ENCODE results near the gene BMP7.
"Not testable (repeated sequence)": the region's sequence is repeated elsewhere in the genome, so short reads cannot be mapped to it uniquely, and the experiment has no call there.

BMP7 gene

DNA sequence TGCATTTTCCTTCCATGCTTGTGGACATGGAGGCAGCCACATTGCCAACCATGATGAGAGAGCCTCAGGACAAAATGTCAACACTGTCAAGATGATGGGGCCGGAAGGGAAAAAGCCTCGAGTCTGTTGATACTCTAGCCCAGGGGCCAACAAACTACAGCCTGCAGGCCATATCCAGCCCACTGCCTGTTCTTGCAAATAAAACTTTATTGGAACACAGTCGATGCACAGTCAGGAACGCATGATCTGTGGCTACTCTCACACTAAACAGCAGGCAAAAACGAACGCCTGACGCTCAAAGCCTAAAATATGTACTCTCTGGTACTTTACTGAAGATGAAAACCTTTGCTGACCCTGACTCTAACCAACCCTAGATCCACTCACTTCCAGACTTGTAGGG lies 72.3 kb downstream of the BMP7 start:
- no peak for DNase-seq (ENCODE audit: low spot score)

DNA sequence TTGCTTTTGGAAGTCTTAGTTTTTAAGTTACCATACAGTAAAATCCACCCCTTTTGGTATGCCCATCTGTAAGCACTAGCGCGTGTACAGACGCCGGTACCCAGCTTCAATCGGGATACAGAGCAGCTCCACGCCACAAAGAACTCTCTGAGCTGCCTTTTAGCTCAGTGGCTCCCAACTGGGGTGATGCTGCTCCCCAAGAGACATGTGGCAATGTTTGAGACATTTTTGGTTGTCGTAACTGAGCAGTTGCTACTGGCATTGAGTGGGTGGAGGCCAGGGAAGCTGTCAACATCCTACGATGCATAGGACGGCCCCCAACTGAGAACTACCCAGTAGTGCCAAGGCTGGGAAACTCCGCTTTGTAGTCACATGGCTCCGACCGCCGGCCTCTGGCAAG lies 73.3 kb downstream of the BMP7 start:
- no peak for DNase-seq (ENCODE audit: low spot score)

DNA sequence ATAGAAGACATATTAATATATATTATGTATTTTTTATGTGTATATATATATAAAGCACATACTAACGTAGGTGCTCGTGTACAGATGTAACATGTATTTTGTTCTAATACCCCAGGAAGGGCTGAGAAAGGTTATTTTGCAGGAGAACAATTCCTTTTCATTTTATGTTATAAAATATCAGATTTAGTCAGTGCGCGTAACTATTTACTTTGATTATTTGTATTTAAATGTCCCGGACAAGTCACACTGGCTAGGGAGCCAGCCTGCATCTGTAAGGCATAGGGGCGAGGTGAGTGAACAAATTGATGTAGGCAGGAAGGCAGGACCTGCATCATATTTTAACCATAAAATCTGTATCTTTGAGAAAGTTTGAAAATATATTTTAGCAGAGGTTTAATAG lies 74.1 kb downstream of the BMP7 start:
- DNase-seq (ENCODE audit: low spot score), result no peak

DNA sequence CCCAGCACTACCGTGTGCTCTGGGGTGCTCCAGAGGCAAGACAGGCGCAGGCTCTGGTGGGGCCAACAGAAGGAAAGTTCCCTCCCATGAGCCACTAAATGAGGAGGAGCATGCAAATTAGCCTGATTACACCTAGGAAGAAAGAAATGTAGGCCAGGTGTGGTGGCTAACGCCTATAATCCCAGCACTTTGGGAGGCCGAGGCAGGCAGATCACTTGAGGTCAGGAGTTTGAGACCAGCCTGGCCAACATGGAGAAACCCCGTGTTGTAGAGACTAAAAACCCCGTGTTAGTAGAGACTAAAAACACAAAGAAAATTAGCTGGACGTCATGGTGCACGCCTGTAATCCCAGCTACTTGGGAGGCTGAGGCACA lies 75.2 kb downstream of the BMP7 start:
- not testable (repeated sequence) for DNase-seq (ENCODE audit: low spot score)

DNA sequence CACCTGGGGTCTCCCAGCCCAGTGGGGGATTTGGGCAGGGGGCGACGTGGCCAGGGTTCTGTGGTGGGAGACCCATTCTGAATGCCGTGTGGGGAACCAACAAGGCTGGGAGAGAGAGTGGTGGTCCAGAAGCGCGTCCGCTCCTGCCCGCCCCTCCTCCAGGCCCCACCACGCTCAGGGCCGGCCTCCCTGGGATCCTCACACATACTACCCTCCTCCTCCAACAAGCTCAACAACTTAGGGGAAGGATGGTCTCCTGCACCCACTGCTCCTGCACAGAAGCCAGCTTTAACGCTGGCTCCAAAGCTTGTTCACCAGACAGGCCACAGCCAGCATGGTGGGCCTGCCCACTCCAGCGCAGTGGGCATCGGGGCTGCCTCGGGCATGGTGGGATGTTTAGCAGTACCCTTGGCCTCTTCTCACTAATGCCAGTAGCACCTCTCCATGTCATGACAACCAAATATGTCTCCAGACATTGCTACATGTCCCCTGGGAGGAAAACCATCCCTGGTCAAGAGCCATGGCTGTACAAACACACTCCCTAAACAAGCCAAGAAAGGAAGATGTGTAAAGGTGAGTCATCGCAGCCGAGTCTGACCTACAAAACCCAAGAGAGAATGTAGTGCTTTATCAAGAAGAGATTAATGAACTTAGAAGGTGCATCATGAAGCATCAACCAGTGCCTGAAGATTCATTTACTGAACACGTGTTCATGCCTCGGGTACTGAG lies 75.7 kb downstream of the BMP7 start:
- DNase-seq (ENCODE audit: low spot score), result no peak

DNA sequence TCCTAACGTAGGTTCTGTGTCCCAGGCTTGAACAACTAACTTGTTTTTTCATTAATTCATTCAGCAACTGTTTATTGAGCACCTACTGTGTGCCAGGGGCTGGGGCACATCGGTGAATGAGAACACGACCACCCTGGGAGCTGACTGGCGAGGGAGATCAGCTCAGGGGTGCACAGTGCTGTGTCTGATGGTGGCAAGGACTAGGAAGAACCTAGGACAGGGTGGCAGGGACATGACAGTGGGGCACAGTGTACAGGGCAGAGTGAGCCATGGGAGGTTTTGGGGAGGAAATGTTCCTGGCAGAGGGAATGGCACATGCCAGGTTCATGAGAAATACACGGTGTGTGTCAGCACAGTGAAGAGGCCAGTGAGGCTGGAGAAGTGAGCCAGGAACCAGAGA lies 76.7 kb downstream of the BMP7 start:
- no peak for DNase-seq (ENCODE audit: low spot score)

DNA sequence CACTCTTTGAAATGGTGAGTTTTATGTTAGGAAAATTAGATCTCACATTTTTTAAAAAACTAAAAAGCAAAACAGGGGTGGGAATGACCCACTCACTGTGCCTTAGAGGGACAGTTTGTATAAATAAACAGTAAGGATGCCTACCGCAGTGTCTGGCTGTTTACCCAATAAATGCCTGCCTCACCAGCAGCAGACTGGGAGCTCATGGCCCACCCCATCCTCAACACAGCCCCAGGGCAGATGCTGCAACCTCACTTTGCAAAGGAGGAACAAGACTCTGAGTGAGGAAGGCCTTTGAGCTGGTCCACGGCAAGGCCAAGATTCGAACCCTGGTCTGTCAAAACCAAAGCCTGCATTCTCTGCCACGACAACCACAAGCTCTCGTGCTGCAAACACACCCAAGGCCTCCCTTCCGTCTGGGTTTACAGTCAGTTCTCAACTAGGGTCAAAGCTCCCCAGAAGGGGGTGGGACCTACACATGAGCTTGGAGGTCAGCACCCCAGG lies 77.8 kb downstream of the BMP7 start:
- DNase-seq (ENCODE audit: low spot score), result no peak

DNA sequence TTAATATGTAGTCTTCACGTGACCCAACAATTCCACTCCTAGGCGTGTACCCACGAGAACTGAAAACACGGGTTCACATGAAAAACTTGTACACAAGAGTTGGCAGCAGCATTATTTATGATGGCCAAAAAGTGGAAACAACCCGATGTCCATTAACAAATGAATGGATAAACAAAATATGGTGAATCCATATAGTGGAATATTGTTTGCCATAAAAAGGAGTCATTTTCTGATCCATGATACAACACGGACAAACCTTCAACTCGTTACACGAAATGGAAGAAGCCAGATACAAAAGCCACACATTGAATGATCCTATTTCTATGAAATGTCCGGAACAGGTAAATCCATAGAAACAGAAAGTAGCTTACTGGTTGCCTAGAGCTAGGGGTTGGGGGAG lies 78.4 kb downstream of the BMP7 start:
- DNase-seq (ENCODE audit: low spot score), result no peak

DNA sequence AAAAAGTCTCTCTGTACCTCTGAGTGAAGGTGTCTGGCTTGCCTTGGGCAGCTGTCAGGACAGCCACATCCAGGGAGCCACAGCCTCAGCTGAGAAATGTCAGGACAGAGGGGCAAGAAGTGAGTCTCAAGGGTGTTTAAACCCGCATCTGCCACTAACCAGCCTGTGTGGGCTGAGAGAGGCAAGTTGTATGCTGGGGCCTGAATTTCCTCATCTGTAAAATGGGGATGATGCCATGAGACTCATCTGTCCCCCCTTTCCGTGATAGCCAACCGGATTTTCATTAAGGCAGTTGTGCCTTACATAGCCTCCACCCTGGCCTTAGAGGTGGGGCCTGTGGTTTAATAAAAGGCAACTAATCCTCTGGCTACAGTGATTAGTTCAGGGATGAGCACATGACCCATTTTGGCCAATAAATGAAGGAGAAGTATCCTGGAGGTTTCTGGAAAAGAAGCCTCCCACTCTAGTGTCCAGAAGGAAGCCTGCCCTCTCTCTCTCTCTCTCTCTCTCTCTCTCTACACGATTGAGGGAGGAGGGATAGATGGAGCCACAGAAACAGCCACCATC lies 79.3 kb downstream of the BMP7 start:
- DNase-seq (ENCODE audit: low spot score), result no peak

DNA sequence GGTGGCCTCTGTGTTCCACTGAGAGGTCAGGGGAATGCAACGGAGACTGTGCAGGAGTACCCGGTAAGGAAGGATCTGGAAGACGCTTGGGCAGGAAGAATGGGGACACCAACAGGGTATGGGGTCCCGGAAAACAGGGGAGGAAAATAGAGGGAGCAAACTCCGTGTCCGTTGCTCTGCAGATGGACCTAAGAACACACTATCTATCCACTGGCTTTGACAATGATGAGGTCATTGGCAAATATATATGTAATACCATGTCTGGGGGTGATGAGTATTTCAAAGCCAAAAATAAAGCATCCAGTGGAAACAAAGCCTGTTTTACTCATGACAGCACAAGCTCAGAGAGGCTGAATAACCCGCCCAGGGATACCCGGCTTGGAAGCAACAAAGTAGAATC lies 80.2 kb downstream of the BMP7 start:
- DNase-seq (ENCODE audit: low spot score), result no peak

DNA sequence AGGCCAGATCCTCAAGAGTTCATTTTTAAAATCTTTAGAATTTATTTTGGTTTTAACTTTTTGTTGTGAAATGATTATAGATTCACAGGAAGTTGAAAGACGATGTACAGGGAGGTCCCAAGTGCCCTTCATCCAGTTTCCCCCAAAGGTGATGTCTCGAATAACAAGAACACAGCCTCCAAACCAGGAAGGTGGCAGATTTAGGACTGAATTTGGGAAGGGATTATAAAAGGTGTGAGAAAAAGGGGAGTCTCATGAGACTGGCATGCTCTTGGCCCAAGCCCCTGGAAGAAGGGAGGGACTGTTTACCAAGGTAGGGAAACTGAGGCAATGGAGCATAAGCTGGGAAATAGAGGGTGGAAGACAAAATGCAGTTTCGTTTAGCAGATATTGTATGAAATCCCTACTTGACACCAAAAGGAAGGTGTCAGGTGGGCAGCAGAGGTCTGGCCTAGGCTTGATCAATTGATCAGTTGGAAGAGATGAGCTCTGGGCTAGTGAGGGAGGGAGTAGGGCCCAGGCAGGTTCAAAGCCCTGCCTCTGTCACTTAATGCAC lies 81.2 kb downstream of the BMP7 start:
- DNase-seq (ENCODE audit: low spot score), result no peak

DNA sequence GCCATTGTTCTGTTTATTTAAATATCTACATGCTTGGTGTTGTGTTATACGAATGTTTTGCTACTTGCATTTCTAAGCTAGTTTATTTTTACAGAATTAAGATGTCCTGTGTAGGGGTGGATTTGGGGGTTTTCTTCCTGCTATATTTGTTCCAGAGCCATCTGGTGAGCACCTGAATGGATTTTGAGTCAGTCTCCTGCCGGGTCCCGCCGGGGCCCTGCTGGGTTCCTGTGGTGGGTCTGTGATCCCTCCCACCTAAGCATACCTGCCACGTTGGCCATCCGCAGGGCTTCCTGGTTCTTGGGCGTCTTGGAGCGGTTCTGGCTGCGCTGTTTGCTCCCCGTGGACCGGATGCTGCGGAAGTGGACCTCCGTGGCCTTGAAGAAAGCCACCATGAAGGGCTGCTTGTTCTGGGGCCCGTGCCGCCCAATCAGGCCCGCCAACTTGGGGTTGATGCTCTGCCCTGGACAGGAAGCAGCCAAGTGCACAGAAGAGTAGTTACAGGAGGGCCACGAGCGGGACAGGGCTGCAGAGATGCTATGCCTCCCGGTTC lies 82.9 kb downstream of the BMP7 start:
- no peak for DNase-seq (ENCODE audit: low spot score)

DNA sequence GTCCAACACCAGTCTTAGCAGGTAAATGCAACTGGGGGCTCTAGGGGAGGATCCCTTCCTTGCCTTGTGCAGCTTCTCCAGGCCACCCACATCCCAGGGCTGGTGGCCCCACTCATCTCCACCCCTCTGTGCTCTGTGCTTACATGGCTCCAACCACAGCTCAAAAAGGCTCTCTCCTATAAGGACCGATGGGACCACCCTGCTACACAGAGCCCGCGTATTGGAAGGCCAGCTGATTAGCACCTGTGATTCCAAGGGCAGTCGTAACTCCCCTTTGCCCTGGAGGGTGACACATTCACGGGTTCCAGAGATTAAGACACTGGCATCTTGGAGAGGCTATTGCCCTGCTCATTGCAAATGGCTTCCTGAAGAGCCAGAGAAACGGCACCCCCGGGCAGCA lies 84.8 kb downstream of the BMP7 start:
- DNase-seq (ENCODE audit: low spot score), result no peak

DNA sequence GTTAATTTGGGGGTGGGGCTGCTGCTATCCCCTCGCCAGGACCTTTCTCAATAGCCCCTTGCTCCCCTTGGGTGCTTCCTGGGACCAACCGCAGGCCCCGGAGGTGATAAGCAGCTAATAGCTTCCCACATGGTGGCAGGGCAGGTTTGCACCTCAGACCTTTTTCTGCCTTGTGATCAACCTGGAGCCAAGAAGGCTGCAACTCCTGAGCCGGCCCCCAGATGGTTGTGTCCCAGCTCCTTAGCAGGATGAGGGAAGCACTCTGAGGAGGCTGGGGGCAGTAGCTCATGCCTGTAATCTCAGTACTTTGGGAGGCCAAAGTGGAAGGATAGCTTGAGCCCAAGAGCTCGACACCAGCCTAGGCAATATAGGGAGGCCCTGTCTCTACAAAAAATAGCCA lies 85.5 kb downstream of the BMP7 start:
- DNase-seq (ENCODE audit: low spot score), result no peak

DNA sequence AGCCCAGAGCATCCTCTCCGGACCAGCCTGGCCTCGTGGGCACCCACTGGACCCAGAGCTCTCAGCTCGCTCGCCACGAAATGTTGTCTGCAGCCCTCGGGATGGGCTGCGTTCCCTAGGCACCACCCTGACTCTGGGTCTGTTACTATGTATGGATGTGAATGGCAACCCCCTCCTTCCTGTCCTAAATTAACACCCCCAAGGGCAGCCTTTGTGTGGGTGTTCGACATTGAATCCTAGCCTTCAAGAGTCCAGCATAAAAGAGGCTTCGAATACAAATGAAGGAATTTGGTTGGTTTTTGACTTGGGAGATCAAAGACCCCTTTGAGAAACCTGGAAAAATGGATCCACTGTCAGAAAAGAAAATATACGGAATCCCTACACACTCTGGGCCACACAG lies 86.1 kb downstream of the BMP7 start:
- DNase-seq (ENCODE audit: low spot score), result no peak

DNA sequence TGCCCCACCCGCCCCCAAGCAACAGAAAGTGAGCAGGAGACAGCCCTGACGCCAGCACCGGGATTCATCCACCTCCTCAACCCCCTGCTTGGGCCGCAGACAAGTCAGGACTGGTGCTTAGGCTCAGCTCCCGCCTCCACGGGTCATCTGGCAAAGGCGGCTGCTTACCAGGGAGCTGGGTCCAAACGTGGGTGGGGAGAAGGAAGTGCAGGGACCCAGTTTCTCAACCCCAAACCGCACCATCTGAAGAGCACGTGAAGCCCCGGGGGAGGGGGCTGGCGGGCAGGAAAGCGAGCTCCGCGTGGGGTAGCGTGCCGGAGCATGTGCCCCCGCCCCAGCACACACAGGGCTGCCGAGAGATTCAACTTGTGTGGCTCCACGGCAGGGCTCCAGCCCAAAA lies 87.2 kb downstream of the BMP7 start:
- no peak for DNase-seq (ENCODE audit: low spot score)

DNA sequence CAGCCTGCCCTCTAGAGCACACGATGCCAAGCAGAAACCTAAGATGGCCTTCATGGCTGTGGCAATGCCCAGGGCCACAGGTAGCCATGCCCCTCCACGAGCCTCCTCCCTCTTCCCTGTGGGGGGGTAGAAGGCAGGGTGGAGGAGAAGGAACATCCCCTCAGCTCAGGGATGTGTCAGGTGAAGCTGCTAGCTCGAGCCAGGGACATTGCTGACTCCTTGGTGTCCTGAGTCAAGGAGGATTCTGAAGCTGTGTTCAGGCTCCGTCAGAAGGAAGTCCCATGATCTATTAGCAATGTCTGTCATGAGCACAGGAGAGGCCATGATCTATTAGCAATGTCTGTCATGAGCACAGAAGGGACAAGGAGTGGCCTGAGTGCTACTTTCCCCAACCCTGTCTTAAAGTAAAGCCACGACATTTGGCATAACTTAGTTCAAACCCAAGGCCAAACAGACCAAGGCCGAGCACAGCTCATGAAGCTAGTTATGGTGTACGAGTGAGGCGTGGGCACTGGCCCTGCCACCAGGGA lies 87.8 kb downstream of the BMP7 start:
- no peak for DNase-seq (ENCODE audit: low spot score)

DNA sequence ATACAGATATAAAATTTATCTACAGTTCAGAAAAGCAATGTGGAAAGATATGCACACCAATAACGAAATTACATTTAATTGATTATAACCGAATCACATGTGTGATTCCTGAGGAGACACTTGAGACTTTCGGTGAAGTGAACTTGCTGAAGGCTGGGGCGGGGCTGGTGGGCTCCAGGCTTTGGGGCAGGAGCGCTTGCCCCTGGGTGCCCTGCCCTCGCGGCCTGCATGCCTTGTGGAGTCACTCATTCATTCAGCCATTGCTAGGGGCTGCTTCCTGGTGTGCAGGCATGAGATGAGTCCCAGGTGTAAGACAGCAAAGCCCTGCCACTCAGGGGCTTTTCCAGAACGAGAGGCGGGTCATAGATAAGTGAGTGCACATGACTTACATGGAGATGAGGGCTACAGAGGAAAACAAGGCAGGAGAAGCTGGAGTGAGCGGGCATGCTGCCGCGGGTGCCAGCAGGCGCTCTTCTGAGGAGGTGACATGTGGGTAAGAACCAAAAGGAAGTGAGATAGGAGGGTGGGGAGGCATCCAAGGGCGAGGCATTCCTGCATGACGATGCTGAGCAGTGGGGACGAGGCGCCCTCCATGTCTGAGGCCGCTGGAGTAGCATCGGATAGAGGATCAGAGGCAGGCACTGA lies 88.7 kb downstream of the BMP7 start:
- DNase-seq (ENCODE audit: low spot score), result no peak

DNA sequence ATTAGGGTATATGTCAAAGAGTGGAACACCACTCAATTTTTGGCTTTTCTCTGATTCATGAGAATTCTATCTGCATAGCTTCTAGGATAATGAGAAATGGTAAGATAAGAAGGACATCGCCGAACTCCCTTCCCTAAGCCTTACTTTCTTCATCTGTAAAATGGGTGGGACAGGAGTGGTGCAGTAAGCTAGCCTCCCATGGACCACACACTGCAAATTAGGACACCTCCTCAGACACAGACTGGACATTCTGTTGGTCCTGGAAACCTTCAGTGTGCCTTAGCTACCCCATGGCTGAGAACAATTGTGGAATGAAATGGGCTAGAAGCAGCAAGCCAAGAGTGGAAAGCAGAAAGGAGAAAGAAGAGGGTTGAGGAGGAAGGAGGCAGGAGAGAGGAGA lies 89.6 kb downstream of the BMP7 start:
- no peak for DNase-seq (ENCODE audit: low spot score)

DNA sequence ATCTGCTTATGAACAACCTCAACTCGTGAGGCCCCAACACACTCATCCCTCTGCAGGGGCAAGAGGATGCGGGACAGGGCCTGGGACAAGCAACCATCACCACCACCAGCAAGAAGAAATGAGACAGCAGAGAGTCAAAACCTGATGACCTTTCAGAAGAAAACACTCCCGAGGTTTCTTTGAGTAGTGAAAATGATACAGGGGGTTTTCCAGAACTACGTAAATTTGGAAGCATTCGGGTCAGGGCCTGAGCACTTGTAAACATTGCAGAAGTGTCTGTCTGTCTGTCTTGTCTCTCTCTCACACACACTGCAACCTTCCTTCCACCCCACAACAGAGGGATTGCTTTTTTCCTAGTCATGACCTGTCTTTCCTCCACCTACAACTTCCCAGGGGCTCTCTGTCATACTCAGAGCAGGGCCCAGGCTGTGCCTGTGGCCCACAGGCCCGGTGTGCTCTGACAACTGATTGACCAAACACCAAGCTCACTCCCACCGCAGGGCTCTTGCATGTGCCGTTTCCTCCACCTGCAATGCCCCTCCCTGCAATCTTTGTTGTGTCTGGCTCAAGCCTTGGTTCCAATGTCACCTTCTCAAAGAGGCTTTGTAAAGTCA lies 90.9 kb downstream of the BMP7 start:
- no peak for DNase-seq (ENCODE audit: low spot score)

DNA sequence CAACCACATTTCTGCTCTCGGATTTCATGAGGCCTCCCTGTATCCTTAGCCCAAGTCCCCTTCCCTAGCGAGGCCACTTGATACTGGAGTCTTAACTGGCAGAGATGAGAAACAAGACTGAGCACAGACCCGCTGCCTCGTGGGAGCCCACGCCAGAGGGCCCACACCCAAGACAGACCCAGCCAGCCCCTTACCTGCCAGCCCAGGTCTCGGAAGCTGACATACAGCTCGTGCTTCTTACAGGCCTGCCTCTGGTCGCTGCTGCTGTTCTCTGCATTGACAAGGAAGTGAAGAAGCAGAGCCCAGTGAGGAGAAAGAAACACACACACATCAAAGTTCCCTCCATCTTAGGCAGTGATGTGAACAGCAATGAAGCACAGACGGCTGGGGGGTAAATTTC lies 91.7 kb downstream of the BMP7 start:
- DNase-seq (ENCODE audit: low spot score), result no peak

DNA sequence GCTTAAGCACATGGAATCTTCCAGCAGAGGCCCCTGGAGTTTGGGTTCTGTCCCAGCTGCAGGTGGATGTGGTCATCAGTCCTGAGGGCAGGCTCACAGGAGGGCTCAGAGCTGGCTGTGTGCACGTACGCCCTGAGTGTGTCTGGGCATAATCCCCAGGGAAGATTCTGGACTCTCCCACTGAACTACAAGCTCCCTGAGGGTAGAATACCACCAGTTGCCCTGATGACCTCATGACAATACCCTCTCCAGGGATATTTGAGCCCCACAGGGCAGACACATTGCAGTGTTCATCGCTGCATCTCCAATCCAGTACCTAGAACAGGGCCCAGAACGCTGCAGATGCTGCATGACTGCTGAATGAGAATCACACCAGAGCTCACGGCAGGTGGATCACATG lies 92.5 kb downstream of the BMP7 start:
- no peak for DNase-seq (ENCODE audit: low spot score)
